GM12878 (cell line): ENCODE results near the gene DIO1. TPM values are rescaled to one million over a fixed set of nuclear protein-coding genes. Genes with fewer than 3 reads are reported as not detected.

Experiments used
- ATF3 ChIP-seq: IDR thresholded peaks from 2 replicates; pipeline ENCODE4 v1.6.1; 2011; ENCODE audit warnings: low read depth, mild to moderate bottlenecking, low read length, moderate library complexity, borderline replicate concordance; ENCODE audit errors: extremely low read depth
- BCL11A ChIP-seq: IDR thresholded peaks from 2 replicates; pipeline ENCODE4 v1.6.1; 2011; ENCODE audit warnings: low read depth, low read length
- CBX3 ChIP-seq: fragments of 200-600 bp; sonication (generic); IDR thresholded peaks from 2 replicates; pipeline ENCODE4 v1.6.1; 2016; ENCODE audit warnings: low read depth, borderline replicate concordance
- CHD4 ChIP-seq: fragments of 200-600 bp; sonication (generic); IDR thresholded peaks from 2 replicates; pipeline ENCODE4 v1.6.1; 2016; ENCODE audit warnings: mild to moderate bottlenecking
- CREB1 ChIP-seq: IDR thresholded peaks from 2 replicates; pipeline ENCODE4 v1.6.1; 2012; ENCODE audit warnings: low read depth, mild to moderate bottlenecking, inconsistent platforms
- EZH2 ChIP-seq: IDR thresholded peaks from 2 replicates; pipeline ENCODE4 v1.6.1; 2012; ENCODE audit warnings: low read depth, mild to moderate bottlenecking, control low read depth, inconsistent platforms, low read length, borderline replicate concordance; ENCODE audit not compliant: control insufficient read depth
- HSF1 ChIP-seq: fragments of 150-350 bp; IDR thresholded peaks from 2 replicates; pipeline ENCODE4 v1.6.1; 2014; ENCODE audit warnings: mild to moderate bottlenecking, low read depth, low read length
- IKZF1 ChIP-seq: fragments of 450-650 bp; conservative IDR thresholded peaks from 2 replicates; pipeline ENCODE4 v1.6.1; 2017; ENCODE audit warnings: antibody characterized with exemption, mild to moderate bottlenecking
- KLF5 ChIP-seq: fragments of 450-650 bp; IDR thresholded peaks from 2 replicates; pipeline ENCODE4 v1.6.1; 2014; ENCODE audit warnings: mild to moderate bottlenecking; ENCODE audit not compliant: partially characterized antibody
- MXI1 ChIP-seq: fragments of 150-350 bp; IDR thresholded peaks from 2 replicates; pipeline ENCODE4 v1.6.1; 2011; ENCODE audit warnings: low read depth, mild to moderate bottlenecking, inconsistent platforms, low read length, improper control_type of control experiment
- MYB ChIP-seq: fragments of 150-350 bp; IDR thresholded peaks from 2 replicates; pipeline ENCODE4 v1.6.1; 2014; ENCODE audit warnings: mild to moderate bottlenecking, low read depth, low read length, borderline replicate concordance
- NFIC ChIP-seq: IDR thresholded peaks from 2 replicates; pipeline ENCODE4 v1.6.1; 2012; ENCODE audit warnings: low read depth, mild to moderate bottlenecking, inconsistent platforms, low read length, moderate library complexity
- NR2C1 ChIP-seq: fragments of 450-650 bp; IDR thresholded peaks from 2 replicates; pipeline ENCODE4 v1.6.1; 2017; ENCODE audit warnings: antibody characterized with exemption, mild to moderate bottlenecking, moderate library complexity
- NR2C2 ChIP-seq: IDR thresholded peaks from 2 replicates; pipeline ENCODE4 v1.6.1; 2011; ENCODE audit warnings: borderline replicate concordance, low read depth; ENCODE audit not compliant: control insufficient read depth, insufficient read length
- POLR2AphosphoS2 ChIP-seq: IDR thresholded peaks from 2 replicates; pipeline ENCODE4 v1.6.1; 2011; ENCODE audit warnings: low read depth, mild to moderate bottlenecking, low read length, improper control_type of control experiment, moderate library complexity
- SKIL ChIP-seq: fragments of 450-650 bp; IDR thresholded peaks from 2 replicates; pipeline ENCODE4 v1.6.1; 2017; ENCODE audit warnings: mild to moderate bottlenecking, low read depth, inconsistent platforms; ENCODE audit not compliant: poor library complexity, severe bottlenecking
- SMARCA5 ChIP-seq: fragments of 450-650 bp; IDR thresholded peaks from 2 replicates; pipeline ENCODE4 v1.6.1; 2017; ENCODE audit warnings: mild to moderate bottlenecking
- SRF ChIP-seq, 2 experiments: IDR thresholded peaks; 2 replicates each; pipeline ENCODE4 v1.6.1; 2011; ENCODE audit warnings: low read depth in 2 of 2, low read length in 2 of 2, mild to moderate bottlenecking in 1 of 2, moderate library complexity in 1 of 2
- SUZ12 ChIP-seq: fragments of 200-600 bp; sonication (generic); IDR thresholded peaks from one replicate; pipeline ENCODE4 v1.6.1; 2018; ENCODE audit warnings: antibody characterized with exemption, mild to moderate bottlenecking; ENCODE audit not compliant: unreplicated experiment
- TCF7 ChIP-seq: IDR thresholded peaks from 2 replicates; pipeline ENCODE4 v1.6.1; 2014; ENCODE audit warnings: antibody characterized with exemption, borderline replicate concordance
- ZBED1 ChIP-seq: IDR thresholded peaks from 2 replicates; pipeline ENCODE4 v1.6.1; 2016; ENCODE audit warnings: borderline replicate concordance
- ZNF592 ChIP-seq: fragments of 450-650 bp; IDR thresholded peaks from 2 replicates; pipeline ENCODE4 v1.6.1; 2017; ENCODE audit warnings: mild to moderate bottlenecking, moderate library complexity
- ZNF622 ChIP-seq: fragments of 450-650 bp; IDR thresholded peaks from 2 replicates; pipeline ENCODE4 v1.6.1; 2017; ENCODE audit warnings: mild to moderate bottlenecking, inconsistent platforms
- polyA plus RNA-seq, 11 experiments: library from polyadenylated mRNA; depleted of rRNA in 4 of 11; unstranded in 6 of 11; stranded (reverse) in 5 of 11; fragments of >200 nt; fragmentation: Nextera tagmentation in 4 of 11; fragmentation: Illumina TruSeq in 1 of 11; extraction: Ambion mirVana in 4 of 11; extraction: Trizol in 1 of 11; gene quantifications; 1 replicate in 1 of 11; 2 replicates in 10 of 11; pipeline versions ENCODE4 v1.2.1 to v1.2.3, GENCODE V29; 2011 to 2016; ENCODE audit warnings: inconsistent platforms in 2 of 11, missing spikeins in 2 of 11, low read depth in 1 of 11
- total RNA-seq, 4 experiments: library from RNA; depleted of rRNA in 3 of 4; stranded (reverse); fragments of >200 nt in 3 of 4; fragmentation: Illumina TruSeq in 1 of 4; extraction: Trizol in 1 of 4; gene quantifications; 2 replicates each; pipeline versions ENCODE4 v1.2.1 to v1.2.3, GENCODE V29; 2013 to 2021

The DIO1 gene
- total and polyA plus RNA-seq, 10 of the 15 experiments (the other 5 are each of a cell fraction or from before 2014, with no cell fraction given), result 0.11 to 0.26 (median 0.12) TPM; not detected in 6

GRCh38 chr1:53945433-53946251 lies 51.7 kb downstream of the DIO1 start, which contains the start of gene IFT25 (continued):
- TF ChIP-seq SKIL (no peak), MYB (no peak), BCL11A (no peak), SMARCA5 (peak; percentile 67; the same call in 1 of the 2 replicates), NR2C1 (0 out of 2 replicates have a peak, but pooled peaks have one; percentile 12), CREB1 (peak; percentile 47; the same call in 1 of the 2 replicates), TCF7 (no peak), ZBED1 (no peak), ZNF622 (no peak), ATF3 (no peak), SUZ12 (no peak), KLF5 (no peak), HSF1 (no peak), SRF (IDR thresholded peaks at IDR 0.05; ENCODE audit: low read depth in 2 of 2, low read length in 2 of 2) (no peak), CHD4 (no peak), POLR2AphosphoS2 (peak; percentile 67; the same call in 1 of the 2 replicates), CBX3 (no peak), ZNF592 (no peak), EZH2 (no peak), NR2C2 (no peak), NFIC (no peak), IKZF1 (peak; percentile 45), MXI1 (peak; percentile 58; the same call in 1 of the 2 replicates)
